ENCODE measurements around the gene TBC1D22B.

Gene TBC1D22B

DNA sequence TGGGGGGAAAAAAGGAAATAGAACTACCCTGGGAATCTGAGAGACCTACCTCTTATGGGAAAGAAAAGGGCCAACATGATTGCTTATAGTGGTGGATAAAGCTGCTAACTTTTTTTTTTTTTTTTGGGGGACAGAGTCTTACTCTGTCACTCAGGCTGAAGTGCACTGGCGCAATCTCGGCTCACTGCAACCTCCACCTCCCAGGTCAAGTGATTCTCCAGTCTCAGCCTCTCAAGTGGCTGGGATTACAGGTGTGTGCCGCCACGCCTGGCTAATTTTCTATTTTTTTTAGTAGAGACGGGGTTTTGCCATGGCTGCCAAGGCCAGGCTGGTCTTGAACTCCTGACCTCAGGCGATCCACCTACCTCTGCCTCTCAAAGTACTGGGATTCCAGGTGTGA lies 39.5 kb upstream of the TBC1D22B start:
- Histone ChIP-seq H3K4me3 (ENCODE audit: low read depth, low read length) (no peak overlapping the region), H3K36me3 (ENCODE audit: control insufficient read depth in 2 of 2, insufficient read depth in 1 of 2, low read length in 2 of 2) (no peaks in the 10 kb centered on the region), H3K27ac (ENCODE audit: extremely low read depth, low read depth, low read length) (no peak overlapping the region), H3K4me1 (ENCODE audit: control insufficient read depth, insufficient read depth, low read length) (peaks cover 3% of the 10 kb centered on the region), H3K9me3 (ENCODE audit: control insufficient read depth, insufficient read depth, low read depth, low read length) (no peaks in the 10 kb centered on the region)
- no peak for TF ChIP-seq ZNF239 (tag by site-specific recombination; IDR thresholded peaks at IDR 0.05)
- TF ChIP-seq, protein P1, sequence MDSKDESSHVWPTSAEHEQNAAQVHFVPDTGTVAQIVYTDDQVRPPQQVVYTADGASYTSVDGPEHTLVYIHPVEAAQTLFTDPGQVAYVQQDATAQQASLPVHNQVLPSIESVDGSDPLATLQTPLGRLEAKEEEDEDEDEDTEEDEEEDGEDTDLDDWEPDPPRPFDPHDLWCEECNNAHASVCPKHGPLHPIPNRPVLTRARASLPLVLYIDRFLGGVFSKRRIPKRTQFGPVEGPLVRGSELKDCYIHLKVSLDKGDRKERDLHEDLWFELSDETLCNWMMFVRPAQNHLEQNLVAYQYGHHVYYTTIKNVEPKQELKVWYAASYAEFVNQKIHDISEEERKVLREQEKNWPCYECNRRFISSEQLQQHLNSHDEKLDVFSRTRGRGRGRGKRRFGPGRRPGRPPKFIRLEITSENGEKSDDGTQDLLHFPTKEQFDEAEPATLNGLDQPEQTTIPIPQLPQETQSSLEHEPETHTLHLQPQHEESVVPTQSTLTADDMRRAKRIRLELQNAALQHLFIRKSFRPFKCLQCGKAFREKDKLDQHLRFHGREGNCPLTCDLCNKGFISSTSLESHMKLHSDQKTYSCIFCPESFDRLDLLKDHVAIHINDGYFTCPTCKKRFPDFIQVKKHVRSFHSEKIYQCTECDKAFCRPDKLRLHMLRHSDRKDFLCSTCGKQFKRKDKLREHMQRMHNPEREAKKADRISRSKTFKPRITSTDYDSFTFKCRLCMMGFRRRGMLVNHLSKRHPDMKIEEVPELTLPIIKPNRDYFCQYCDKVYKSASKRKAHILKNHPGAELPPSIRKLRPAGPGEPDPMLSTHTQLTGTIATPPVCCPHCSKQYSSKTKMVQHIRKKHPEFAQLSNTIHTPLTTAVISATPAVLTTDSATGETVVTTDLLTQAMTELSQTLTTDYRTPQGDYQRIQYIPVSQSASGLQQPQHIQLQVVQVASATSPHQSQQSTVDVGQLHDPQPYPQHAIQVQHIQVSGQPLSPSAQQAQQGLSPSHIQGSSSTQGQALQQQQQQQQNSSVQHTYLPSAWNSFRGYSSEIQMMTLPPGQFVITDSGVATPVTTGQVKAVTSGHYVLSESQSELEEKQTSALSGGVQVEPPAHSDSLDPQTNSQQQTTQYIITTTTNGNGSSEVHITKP (tag by site-specific recombination; IDR thresholded peaks at IDR 0.05) = no peak
- TF ChIP-seq ZFP41 (tag by site-specific recombination; IDR thresholded peaks at IDR 0.05; ENCODE audit: borderline replicate concordance) = no peak
- TF ChIP-seq, protein P2, sequence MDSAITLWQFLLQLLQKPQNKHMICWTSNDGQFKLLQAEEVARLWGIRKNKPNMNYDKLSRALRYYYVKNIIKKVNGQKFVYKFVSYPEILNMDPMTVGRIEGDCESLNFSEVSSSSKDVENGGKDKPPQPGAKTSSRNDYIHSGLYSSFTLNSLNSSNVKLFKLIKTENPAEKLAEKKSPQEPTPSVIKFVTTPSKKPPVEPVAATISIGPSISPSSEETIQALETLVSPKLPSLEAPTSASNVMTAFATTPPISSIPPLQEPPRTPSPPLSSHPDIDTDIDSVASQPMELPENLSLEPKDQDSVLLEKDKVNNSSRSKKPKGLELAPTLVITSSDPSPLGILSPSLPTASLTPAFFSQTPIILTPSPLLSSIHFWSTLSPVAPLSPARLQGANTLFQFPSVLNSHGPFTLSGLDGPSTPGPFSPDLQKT (IDR thresholded peaks at IDR 0.05; ENCODE audit: borderline replicate concordance, low read depth, low read length) = no peak
- TF ChIP-seq ZBTB10 (tag by site-specific recombination; IDR thresholded peaks at IDR 0.05) = no peak
- no peak for TF ChIP-seq HIC1 (tag by site-specific recombination; IDR thresholded peaks at IDR 0.05)
- TF ChIP-seq, protein P3, sequence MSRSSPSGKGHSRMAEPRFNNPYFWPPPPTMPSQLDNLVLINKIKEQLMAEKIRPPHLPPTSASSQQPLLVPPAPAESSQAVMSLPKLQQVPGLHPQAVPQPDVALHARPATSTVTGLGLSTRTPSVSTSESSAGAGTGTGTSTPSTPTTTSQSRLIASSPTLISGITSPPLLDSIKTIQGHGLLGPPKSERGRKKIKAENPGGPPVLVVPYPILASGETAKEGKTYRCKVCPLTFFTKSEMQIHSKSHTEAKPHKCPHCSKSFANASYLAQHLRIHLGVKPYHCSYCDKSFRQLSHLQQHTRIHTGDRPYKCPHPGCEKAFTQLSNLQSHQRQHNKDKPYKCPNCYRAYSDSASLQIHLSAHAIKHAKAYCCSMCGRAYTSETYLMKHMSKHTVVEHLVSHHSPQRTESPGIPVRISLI (tag by site-specific recombination; IDR thresholded peaks at IDR 0.05) = no peak
- no peak for TF ChIP-seq ZNF155 (tag by site-specific recombination; IDR thresholded peaks at IDR 0.05)
- no peak for TF ChIP-seq ZNF777 (tag by site-specific recombination; IDR thresholded peaks at IDR 0.05; ENCODE audit: borderline replicate concordance)
- TF ChIP-seq, protein P4, sequence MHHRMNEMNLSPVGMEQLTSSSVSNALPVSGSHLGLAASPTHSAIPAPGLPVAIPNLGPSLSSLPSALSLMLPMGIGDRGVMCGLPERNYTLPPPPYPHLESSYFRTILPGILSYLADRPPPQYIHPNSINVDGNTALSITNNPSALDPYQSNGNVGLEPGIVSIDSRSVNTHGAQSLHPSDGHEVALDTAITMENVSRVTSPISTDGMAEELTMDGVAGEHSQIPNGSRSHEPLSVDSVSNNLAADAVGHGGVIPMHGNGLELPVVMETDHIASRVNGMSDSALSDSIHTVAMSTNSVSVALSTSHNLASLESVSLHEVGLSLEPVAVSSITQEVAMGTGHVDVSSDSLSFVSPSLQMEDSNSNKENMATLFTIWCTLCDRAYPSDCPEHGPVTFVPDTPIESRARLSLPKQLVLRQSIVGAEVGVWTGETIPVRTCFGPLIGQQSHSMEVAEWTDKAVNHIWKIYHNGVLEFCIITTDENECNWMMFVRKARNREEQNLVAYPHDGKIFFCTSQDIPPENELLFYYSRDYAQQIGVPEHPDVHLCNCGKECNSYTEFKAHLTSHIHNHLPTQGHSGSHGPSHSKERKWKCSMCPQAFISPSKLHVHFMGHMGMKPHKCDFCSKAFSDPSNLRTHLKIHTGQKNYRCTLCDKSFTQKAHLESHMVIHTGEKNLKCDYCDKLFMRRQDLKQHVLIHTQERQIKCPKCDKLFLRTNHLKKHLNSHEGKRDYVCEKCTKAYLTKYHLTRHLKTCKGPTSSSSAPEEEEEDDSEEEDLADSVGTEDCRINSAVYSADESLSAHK (tag by site-specific recombination; IDR thresholded peaks at IDR 0.05) = no peak
- no peak for TF ChIP-seq SCRT1 (tag by site-specific recombination; IDR thresholded peaks at IDR 0.05; ENCODE audit: borderline replicate concordance)
- no peak for TF ChIP-seq ZNF548 (tag by site-specific recombination; IDR thresholded peaks at IDR 0.05)
- CTCF ChIA-PET = interaction anchor here (2.0 to 3.8 kb wide), 2 partner anchors 196 to 199 kb away, joined by 7 to 10 read pairs; no protein-coding TSS in a partner anchor
- POLR2A ChIA-PET = no interaction called here

Data from HEK293 (cell line).